GM19468 (cell line): ENCODE data around the gene TJP2.

Source experiments
- ATAC-seq: cut with Tn5 transposase; IDR thresholded peaks from one replicate; pipeline ENCODE4 v1.9.1; 2021; ENCODE audit warnings: mild to moderate bottlenecking, moderate library complexity, moderate number of reproducible peaks; ENCODE audit not compliant: unreplicated experiment; ENCODE audit errors: extremely low read depth

TJP2 gene

DNA sequence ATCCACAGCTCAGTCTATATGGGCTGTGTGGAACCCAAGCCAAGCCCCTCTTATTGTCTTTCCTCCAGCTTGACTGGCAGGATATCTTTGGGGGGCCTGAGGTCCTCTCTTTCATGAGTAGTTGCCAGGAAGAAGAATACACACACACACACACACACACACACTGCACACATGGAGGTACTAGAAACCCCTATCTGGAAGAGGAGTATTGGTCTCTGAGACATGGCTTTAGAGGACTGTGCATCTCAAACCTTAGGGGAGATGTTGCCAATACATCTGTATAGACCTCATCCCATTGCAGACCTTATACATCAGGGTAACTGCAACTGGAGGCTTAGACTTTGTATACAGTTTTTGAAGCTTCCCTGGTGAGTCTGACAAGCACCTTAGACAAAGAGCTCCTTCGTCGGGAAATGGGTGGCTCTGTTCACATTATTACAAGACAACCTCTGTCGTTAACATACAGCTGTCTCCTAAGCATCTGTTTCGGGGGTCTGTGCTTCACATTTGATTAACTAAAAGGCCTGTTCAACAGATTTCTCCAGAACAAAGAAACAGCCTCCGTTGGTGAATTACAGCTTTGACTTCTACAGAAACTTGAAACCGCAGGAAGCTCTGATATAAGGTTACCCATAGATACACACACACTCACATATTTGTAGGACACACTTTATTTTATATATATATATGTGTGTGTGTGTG is 145.4 kb downstream of the TJP2 start:
- no peak for ATAC-seq

DNA sequence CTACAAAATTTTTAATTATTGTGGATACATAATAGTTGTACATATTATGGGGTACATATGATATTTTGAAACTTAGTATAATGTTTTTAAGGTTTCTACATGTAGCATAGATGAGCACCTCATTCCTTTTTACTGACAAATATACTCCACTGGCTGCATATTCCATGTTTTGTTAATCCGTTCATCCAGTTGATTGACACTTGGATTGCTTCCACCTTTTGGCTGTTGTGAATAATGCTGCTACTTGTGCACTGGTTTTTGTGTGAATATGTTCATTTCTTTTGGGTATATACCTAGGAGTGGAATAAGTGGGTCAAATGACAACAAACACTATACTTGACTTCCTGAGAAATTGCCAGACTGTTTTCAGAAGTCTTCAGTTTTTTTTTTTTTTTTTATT is 148.2 kb downstream of the TJP2 start:
- no peak for ATAC-seq

DNA sequence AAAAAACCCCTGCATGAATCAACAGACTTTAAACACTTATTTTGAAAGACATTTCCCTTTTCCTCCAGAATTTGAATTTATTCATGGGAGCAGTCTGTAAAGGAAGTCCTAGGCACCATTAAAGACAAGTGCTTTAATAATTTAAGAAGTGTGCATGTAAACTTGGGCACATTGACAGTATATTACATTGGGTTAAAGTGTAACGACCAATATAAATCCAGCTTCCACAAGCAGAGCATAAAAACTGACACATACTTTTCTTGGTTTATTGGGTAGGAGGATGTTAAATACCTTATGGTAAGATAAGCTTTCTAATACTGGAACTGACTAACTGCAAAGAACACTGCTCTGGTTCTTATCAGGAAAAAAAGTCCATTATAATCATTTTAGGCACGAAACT is 149.8 kb downstream of the TJP2 start:
- no peak for ATAC-seq
